ENCODE measurements around the gene SMURF2. TPM values are rescaled to one million over a fixed set of nuclear protein-coding genes. Genes with fewer than 3 reads are reported as not detected.

SMURF2 gene
- total and polyA plus RNA-seq, 2 of the 4 experiments (the other 2 are of a cell fraction) = 131 to 774 TPM

DNA sequence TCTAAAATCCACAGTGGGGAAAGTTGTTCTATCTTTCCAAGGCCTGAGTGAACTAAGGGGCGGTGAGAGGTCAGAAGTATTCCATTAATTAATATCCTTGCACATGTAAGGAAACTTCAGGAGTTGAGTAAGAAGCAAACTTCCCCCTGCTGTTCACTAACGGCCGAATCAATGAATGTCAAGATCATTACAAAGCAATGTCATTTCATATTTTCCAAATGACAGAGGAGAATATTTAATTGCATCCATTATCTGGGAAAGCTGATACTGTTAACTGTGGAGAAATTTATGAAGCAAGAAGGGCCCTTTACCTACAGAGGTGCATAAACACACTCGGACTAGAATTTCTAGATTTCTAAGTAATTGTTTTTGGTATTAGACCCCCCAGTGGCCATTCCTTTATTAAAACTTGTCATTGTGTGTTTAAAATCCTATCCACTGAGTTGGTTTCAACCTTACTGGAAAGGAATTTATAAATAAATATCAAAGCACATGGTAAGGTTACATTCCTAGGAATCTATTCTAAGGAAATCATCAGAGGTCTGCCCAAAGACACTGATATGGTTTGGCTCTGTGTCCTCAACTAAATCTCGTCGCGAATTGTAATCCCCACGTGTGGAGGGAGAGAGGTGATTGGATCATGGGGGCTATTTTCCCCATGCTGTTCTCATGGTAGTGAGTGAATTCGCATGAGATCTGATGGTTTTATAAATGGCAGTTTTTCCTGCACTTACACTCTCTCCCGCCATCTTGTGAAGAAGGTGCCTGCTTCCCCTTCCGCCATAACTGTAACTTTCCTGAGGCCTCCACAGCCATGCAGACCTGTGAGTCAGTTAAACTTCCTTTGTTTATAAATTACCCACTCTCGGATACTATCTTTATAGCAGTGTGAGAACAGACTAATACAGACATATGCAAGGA is 20.4 kb upstream of the SMURF2 start (continued):
- TF ChIP-seq, protein P1, sequence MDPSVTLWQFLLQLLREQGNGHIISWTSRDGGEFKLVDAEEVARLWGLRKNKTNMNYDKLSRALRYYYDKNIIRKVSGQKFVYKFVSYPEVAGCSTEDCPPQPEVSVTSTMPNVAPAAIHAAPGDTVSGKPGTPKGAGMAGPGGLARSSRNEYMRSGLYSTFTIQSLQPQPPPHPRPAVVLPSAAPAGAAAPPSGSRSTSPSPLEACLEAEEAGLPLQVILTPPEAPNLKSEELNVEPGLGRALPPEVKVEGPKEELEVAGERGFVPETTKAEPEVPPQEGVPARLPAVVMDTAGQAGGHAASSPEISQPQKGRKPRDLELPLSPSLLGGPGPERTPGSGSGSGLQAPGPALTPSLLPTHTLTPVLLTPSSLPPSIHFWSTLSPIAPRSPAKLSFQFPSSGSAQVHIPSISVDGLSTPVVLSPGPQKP (IDR thresholded peaks at IDR 0.05; ENCODE audit: borderline replicate concordance, low read depth, low read length) = no peak
- peak; percentile 11; the same call in 1 of the 2 replicates for TF ChIP-seq BHLHE40 (IDR thresholded peaks at IDR 0.05; ENCODE audit: low read depth, low read length)

All from IMR-90 (cell line).